ENCODE results near the gene ZNF438.

GRCh38 chr10:30853066-30853465, 178.6 kb downstream of the ZNF438 start:
- no peak for TF ChIP-seq CTCF (IDR thresholded peaks at IDR 0.05)
- no peak for TF ChIP-seq POLR2AphosphoS5 (IDR thresholded peaks at IDR 0.05)

Measured in sigmoid colon (tissue), 4 donors.